IPS-18c (cell line): ENCODE results near the gene VSTM4.

ENCODE experiments used
- H3K4me3 ChIP-seq: 2 replicates; pipeline ENCODE4 v1.7.0; 2013; ENCODE audit warnings: low read depth, mild to moderate bottlenecking, low read length, moderate library complexity; ENCODE audit not compliant: insufficient read depth
- H3K9me3 ChIP-seq: one replicate; pipeline ENCODE4 v1.6.1; 2013; ENCODE audit warnings: mild to moderate bottlenecking, low read length, moderate library complexity; ENCODE audit not compliant: control insufficient read depth, insufficient read depth

The VSTM4 gene

DNA sequence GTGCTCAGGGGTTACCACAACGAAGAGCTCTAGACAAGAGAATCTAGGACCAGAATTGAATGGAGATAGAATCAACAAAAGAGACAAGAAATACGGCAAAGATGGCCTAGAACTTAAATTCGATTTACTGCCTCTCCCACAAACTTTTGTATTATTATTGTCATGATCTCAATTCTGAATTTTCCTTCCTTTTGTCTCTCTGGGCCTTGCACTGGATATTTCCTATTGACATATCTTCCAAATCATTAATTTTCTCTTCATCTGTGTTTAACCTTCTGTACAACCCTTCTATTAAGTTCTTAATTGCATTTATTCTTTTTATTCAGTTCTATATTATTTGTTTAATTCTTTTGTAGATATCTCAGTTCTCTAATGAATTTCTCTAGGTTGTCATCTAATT is 28.4 kb downstream of the VSTM4 start:
- Histone ChIP-seq H3K4me3 (no peak overlapping the region), H3K9me3 (no peaks in the 10 kb centered on the region)

DNA sequence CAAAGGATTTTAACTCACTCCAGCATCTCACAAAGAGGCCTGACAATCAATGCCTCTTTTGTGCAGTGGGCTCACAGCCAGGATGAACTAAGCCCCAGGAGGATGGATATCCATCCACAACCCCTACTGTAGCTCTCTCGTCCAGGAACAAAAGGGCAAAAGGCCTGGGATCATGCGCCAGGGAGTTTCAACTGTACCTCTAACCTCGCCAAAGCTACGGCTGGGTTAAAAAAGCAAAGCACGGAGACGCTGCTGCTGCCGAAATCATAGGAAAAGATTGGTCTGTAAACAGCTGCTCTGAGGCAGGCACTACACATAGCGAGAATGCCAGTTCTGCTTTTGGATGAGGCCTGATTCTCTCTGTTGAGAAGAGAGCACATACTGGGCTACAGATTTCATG is 32.1 kb downstream of the VSTM4 start:
- no peak overlapping the region for H3K4me3 ChIP-seq
- no peaks in the 10 kb centered on the region for H3K9me3 ChIP-seq

DNA sequence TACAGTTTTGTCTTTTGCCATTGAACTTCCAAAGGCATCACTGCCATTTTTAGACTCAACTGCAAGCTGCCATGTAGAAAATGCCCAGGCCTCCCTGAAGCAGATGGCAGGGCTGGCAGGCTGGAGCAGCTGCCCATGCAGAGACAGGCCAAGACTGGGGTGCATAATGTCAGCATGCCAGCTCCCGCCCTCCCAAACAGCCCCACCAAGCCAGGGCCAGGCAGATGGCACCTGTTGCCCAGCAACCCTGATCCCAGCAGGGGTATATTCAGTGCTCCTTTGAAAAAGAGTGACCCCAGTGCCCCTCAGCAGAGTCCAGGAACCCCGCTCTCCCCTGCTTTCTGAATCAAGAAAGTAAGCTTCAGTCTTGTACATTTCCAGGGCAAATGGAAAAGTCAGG is 32.6 kb downstream of the VSTM4 start:
- H3K4me3 ChIP-seq, result no peak overlapping the region
- no peaks in the 10 kb centered on the region for H3K9me3 ChIP-seq

DNA sequence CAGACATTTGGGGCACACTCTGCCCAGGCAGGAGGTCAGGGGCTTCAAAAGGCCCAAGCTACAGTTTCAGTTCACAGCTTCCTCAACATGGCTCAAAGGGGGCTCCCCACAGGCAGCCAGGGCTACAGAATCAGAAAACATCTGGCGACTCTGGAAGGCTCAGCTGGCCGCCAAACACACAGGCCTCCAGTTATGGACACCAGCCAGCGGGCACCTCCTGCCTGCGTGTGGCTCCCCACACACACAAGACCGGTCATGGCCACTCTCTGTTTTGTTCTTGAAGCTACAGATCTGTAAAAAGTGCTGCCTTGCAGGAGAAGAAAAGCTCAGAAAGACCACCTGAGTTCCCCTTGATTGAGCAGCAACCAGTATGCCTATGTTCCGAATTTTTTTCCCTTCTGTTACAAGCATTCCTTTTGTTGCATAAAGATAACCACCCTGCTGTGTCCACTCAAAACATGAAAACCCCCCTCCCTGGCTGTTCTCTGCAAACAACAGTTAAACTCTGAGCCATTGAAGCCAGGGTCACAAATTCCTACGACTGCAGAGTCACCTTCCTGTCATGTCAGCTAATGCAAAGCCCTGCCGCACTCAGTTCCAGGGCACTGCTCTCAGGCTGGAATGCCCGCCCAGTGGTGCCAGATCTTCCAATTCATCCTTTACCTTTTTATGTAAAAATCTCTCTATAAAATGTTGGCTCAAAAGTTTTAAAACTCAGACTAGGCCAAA is 33.6 kb downstream of the VSTM4 start:
- Histone ChIP-seq H3K4me3 (no peak overlapping the region), H3K9me3 (no peaks in the 10 kb centered on the region)

DNA sequence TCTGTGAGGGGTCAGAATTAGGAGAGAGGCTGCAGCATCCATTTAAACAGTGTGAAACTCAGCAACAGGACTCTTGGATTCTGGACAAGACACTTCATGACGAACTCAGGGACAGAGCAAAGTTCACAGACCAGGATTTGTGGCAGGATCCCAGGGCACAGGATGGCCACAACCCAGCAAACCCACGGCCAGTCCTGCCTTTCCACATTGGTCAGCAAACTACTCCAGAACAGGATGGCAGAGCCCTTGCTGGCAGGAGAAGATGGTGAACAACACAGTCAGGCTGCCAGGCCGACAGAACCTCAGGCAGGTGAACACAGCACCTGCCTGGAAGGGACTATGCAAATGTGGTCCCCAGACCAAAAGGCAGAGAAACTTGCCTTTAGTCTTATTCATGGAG is 34.4 kb downstream of the VSTM4 start:
- H3K9me3 ChIP-seq, result no peaks in the 10 kb centered on the region

DNA sequence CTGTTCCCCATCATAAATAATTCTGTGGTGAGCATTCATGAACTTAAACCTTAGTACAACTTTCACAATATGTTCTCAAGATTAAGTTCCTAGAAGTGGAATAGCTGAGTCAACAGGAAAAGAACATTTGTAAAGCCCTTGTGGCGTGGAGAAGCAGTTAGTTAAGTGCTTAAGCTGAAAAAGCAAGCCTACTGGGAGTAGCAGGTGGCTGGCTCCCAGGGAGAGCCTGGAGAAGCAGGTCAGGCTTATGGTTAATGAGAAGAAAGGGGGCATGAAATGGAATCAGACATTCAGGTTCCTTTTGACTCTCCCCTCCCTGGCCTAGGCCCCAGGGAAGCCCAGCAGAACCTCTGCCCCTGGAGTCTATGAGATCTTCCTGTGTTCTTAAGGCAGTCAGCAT is 35.3 kb downstream of the VSTM4 start:
- H3K9me3 ChIP-seq, result no peaks in the 10 kb centered on the region
- no peak overlapping the region for H3K4me3 ChIP-seq

More for the DNA sequence above, 34.4 kb downstream of the VSTM4 start:
- H3K4me3 ChIP-seq, result no peak overlapping the region

DNA sequence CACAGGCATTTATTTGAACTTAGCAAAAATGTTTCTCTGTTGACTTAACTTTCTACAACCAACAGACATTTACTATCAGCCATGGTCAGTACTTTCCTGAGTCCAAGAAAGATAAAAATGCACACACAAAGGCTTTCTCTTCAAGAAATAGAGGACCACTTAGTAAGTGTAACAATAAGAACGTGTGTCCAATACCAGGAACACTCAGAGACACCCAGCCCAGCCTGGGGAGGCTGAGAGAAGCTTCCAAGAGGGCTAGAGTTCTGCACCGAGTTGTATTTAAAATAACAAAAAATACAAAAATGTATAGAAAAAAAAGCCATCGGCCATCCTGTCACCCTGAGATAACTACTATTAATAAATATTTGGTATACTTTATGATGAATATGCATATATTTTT is 35.8 kb downstream of the VSTM4 start:
- H3K4me3 ChIP-seq, result no peak overlapping the region
- no peaks in the 10 kb centered on the region for H3K9me3 ChIP-seq

DNA sequence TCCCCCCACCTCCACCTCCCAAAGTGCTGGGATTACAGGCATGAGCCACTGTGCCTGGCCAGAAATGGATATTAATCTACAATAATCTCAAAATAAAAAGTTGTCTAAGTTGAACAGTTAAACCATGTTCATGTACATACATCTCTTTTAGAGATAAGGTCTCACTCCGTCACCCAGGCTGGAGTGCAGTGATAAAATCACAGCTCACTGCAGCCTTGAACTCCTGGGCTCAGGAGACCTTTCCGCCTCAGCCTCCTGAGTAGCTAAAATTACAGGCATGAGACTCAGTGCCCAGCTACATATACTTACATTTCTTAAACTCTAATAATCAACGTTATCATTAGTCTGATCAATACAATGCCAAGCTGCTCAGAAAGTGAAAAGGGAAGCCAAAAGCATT is 36.2 kb downstream of the VSTM4 start:
- H3K9me3 ChIP-seq, result no peaks in the 10 kb centered on the region
- no peak overlapping the region for H3K4me3 ChIP-seq

DNA sequence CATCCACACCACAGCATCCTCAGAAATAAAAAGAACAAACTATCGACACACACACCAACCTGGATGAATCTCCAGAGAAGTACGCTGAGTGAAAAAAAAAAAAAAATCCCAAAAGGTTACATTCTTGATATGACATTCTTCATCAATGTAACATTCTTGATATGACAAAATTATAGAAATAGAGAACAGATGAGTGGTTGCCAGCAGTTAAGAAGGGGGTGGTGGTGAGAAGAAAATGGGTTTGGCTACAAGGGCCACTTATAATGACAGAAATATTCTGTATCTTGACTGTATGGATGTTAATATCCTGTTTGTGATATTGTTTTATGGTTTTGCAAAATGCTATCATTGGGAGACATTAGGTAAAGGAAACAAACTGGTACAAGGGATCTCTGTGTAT is 36.9 kb downstream of the VSTM4 start:
- H3K9me3 ChIP-seq, result no peaks in the 10 kb centered on the region
- no peak overlapping the region for H3K4me3 ChIP-seq

DNA sequence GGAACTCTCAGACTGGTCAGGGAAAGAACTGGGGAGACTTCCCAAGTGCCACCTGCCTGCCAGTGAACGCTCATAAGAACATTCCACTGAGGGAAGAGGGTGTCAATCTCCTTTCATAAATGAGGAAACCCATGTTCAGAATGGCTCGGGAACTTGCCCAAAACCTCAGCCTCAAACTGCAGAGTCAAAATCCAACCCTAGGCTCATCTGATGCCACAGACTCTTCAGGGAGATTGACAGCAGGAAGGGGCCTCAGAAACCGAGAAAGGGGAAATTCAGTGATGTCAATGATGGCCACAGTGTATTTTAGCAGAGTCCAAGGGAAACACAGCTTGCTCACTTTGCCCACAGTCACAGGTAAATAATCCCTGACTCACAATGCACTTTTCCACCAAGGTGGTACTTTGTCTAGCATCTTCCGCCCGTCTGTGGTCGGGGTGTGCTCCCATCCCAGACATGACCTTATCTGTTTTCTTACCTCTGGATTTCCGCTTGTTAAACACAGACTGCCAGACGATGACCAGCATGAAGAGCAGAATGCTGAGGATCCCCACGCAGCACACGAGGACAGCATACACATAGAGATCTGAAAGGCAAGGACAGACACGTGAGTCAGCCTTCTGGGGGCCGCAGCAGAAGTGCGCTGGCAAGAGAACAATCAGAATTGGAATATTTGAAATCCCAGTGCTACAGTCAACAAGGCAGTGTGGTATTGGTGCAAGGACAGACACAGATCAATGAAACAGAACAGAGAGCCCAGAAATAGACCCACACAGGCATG is 38.4 kb downstream of the VSTM4 start:
- Histone ChIP-seq H3K9me3 (no peaks in the 10 kb centered on the region), H3K4me3 (no peak overlapping the region)

DNA sequence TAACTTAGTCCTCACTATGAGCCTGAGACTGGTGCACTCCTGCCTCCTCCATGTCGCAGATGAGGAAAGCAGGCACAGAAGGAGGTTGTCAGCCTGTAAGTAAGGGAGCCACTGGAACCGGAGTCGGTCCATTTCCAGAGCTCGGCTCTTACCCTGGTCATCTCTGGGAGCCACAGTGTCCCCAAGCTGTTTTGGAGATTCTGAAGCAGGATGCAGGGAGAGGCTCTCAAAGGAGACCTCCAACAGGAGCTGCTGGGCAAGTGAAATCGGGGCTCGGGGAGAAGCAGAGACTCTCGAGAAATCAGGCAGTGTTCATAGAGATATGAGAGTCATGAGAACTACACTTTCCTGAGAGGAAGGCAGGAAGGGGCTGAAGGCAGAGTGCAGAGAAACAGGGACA is 39.0 kb downstream of the VSTM4 start:
- Histone ChIP-seq H3K9me3 (no peaks in the 10 kb centered on the region), H3K4me3 (no peak overlapping the region)

DNA sequence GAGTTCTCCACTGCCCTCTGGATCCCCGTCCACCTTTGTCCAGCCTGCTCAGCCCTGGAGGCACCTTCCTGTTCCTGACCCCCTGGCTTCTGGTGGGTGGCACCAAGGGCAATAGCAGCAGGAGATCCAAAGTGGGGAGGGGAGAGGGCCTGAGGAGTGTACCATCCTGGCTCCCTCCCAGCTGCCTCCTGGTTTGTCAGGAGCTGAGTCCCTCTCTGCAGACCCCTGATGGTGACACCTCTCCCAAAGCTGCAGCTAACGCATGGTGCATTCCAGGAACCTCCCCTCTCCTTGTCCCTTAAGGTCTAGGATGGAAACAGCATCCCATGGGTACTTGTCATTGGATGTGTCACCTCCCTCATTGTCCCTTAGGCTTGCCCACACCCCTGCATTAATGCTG is 39.6 kb downstream of the VSTM4 start:
- Histone ChIP-seq H3K9me3 (no peaks in the 10 kb centered on the region), H3K4me3 (no peak overlapping the region)

DNA sequence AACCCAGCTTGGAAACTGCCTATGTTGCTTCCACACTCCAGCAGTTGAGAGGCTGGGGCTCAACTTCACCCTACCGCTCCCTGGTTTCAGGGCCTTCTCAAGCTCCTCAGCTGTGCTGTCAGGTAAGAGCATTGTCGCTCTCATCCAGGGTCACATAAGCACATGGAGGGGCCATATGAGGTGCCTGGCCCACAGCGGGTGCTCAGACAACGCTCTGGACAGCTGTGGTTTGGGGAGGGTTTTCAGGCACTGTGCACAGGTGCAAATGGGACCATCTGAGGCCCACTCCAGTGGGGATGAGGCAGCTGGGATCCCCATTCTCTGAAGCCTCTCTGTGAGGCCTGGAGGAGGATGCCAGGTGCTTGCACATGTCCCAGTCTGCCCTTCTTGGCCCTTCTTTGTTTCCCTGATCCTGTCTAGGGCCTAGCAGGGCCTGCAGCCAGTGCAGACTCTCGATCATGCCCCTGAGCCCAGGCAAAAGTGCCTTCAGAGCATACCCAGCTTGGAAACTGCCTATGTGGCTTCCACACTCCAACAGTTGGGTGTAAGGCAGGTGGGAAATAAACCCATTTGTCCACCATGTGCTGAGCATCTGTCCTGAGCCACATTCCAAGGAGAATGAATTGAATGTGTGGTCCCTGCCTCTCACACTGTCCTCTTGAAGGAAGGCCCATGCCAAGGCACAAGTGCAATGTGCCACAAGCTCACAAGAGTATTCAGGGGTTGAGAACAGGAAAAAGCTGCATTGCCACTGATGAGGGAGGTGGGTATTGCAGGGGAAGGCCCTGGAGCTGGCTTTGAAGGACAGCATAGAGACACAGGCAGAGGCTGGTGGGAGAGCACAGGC is 40.3 kb downstream of the VSTM4 start:
- Histone ChIP-seq H3K9me3 (no peaks in the 10 kb centered on the region), H3K4me3 (no peak overlapping the region)

DNA sequence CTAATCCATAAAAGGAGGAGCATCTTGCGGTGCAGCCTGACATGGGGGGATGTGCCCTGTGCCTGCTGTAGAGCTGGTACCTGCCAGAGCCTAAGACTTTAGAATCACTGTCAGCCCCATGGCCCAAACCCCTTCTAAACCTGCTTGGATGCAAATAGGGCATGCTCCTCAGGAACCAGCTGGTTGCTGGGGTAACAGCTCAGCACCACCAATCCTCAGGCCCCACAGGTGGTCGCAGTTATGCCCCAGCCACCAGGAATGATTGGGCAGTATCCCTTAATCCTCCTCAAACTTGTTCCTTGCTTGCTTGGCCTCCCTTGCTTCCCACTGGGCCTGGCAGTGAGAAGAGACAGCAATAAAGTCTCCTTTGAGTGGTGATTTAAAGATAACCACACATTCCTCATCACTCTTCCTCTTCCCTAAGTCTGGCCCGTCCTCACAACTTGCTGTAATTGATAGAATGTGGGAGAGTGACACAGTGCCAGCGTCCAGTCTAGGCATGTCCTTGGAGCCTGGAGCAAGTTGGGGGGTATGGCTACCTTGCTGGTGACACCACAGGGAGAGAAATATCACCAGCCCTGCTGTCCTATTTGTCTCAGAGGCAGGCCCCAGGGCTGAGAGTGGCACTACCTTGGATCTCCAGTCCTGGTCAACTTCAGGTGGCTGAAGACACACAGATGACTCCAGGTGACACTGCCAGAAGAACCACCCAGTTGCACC is 43.0 kb downstream of the VSTM4 start:
- H3K4me3 ChIP-seq, result no peak overlapping the region
- no peaks in the 10 kb centered on the region for H3K9me3 ChIP-seq

DNA sequence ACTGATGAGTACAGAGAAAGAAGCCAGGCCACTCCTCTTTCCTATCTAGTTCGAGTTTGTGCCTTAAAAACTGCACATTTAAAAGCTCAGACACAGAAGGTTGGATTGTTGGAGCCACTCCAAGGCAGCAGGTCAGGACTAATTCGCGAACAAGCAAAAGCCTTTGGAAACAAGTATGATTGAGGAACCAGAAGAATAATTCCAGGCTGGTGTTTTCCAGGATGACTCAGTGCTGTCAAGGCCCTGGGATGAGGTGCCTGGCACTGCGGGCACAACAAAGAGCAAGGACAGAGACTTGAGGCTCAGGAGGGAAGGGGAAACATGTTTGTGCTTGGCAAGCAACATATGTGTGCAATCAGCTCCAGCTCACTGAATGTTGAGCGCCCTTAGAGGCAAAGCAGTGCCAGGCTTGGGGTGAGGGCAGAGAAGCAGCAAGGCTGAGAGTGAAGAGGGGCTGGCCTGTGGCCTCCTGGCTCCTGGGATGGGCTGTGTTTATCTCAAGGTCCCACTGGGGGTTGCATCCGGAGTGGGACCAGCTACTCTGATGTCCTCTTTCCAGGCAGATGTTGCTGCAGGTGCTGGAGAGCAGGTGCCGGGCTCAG is 44.1 kb downstream of the VSTM4 start:
- no peak overlapping the region for H3K4me3 ChIP-seq
- no peaks in the 10 kb centered on the region for H3K9me3 ChIP-seq

DNA sequence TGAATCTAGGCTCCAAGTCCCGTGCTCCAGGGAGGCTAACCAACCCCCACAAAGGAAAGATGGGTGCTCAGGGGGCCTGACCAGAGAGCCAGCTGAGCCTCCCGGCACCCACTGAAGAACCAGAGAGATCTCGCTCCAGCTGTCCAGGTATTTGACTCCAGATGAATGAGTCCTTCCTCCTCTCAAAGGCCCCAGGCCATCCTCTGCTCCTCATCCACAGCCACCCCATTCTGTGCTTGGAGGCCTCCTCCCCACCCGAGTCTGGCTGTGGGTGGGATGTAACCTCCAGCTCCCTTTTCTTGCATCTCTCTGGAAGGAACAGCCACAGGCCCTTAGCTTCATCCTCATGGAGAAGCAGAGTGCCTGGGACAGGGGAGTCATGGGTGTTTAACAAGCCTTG is 44.6 kb downstream of the VSTM4 start:
- Histone ChIP-seq H3K4me3 (no peak overlapping the region), H3K9me3 (no peaks in the 10 kb centered on the region)

DNA sequence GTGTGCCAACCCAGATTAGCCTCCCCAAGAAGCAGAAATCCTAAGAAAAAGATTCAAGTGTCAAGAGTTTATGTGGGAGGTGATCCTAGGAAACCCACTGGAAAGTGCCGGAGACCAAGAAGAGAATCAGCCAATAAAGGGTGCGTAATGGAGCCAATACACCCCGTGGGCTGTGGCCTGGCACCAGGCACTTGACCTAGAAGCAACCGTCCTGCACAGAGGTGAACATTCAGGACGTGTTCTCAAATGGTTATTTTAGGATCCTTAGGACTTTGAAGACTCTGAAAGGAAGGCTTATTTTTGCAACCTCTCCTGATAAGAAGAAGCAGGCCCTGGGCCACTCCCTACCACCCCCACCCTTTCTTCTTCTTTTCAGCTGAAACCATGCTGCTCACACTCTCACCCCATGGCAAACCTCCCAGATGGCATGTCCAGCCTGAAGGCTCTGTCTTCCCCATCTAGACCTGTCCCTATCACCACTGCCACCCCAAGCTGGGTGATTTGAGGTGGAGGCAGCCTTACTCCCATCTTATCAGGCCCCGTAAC is 46.6 kb downstream of the VSTM4 start:
- Histone ChIP-seq H3K4me3 (no peak overlapping the region), H3K9me3 (no peaks in the 10 kb centered on the region)
